Immature natural killer cell (primary cell): Measurements from ENCODE around the gene A4GALT. TPM values are rescaled to one million over a fixed set of nuclear protein-coding genes. Genes with fewer than 3 reads are reported as not detected.

Experiments used
- DNase-seq, 3 donors: peaks; one replicate each; pipeline ENCODE4 v3.0.0; 2022; ENCODE audit warnings: mixed read lengths in 1 of 3
- H3K27ac Mint-ChIP-seq, 6 donors: one replicate each; pipeline ENCODE4 v1.8.0; 2020; ENCODE audit warnings: mixed read lengths in 6 of 6, mild to moderate bottlenecking in 5 of 6, inconsistent platforms in 4 of 6, moderate library complexity in 3 of 6
- H3K27me3 Mint-ChIP-seq, 3 donors: one replicate each; pipeline ENCODE4 v1.8.0; 2020 to 2021; ENCODE audit warnings: low read depth in 3 of 3, mild to moderate bottlenecking in 3 of 3, mixed read lengths in 3 of 3, moderate library complexity in 3 of 3, inconsistent platforms in 1 of 3
- H3K36me3 Mint-ChIP-seq, 3 donors: one replicate each; pipeline ENCODE4 v1.8.0; 2020; ENCODE audit warnings: mixed read lengths in 3 of 3, inconsistent platforms in 2 of 3, mild to moderate bottlenecking in 2 of 3
- H3K4me1 Mint-ChIP-seq, 2 donors: one replicate each; pipeline ENCODE4 v1.8.0; 2020; ENCODE audit warnings: inconsistent platforms in 2 of 2, mild to moderate bottlenecking in 2 of 2, mixed read lengths in 2 of 2, moderate library complexity in 1 of 2
- H3K4me3 Mint-ChIP-seq, 5 donors: one replicate each; pipeline ENCODE4 v1.8.0; 2020; ENCODE audit warnings: mild to moderate bottlenecking in 5 of 5, mixed read lengths in 5 of 5, inconsistent platforms in 3 of 5, moderate library complexity in 3 of 5
- H3K9me3 Mint-ChIP-seq, 6 donors: one replicate each; pipeline ENCODE4 v1.8.0; 2020; ENCODE audit warnings: mild to moderate bottlenecking in 6 of 6, mixed read lengths in 6 of 6, inconsistent platforms in 4 of 6, moderate library complexity in 3 of 6
- polyA plus RNA-seq, 3 donors: library from polyadenylated mRNA; unstranded; fragments of 300-500 nt; fragmentation: Illumina TruSeq; gene quantifications; one replicate each; pipeline ENCODE4 v1.2.3, GENCODE V29; 2021

A4GALT gene
- polyA plus RNA-seq, 3 donors from 2014 or later: 0.38 to 1.1 TPM; not detected in 1

DNA sequence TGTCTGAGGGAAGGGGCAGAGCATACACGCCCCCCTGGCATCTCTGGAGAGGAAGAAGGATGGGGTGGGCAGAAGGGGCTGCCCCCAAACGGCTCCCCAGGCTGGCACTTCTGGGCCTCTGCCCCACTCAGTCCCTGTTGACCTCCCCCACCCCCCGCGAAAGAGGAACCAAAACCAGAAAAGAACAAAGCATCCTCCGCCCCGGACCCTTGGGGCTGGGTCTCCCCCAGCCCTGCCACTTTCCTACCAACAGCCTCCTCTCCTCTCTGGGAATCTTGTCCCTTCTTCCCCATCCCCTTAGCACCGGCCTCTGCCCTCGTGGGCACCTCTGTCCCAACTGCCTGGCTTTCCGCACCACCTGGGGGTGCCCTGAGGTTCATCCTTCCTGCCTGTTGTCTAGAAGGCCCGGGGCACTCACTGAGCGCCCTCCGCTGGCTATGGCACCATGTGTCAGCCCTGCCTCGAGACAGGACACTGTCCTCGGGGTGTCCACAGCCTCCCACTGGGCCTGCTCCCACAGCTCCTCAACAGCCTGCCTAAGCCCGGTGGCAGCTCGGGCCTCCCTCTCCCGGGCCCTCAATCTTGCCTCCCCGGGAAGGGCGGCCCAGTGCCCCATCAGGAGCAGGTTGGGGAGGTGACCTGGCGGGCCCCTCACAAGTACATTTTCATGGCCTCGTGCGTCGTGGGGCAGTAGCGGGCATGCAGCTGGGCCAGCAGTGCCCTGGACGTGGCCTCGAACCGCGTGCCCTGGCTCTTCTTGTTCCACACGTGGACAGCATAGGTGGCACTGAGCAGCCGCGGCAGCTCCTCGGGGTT lies 28.2 kb downstream of the A4GALT start:
- H3K4me1 Mint-ChIP-seq: no peaks in the 10 kb centered on the region
- DNase-seq: no peak
- H3K36me3 Mint-ChIP-seq: no peaks in the 10 kb centered on the region
- no peaks in the 10 kb centered on the region for H3K9me3 Mint-ChIP-seq
- no peak overlapping the region for H3K27ac Mint-ChIP-seq
- peaks cover 0 to 2% (median 2%) of the 10 kb centered on the region in 3 donors for H3K27me3 Mint-ChIP-seq
- no peak overlapping the region for H3K4me3 Mint-ChIP-seq

DNA sequence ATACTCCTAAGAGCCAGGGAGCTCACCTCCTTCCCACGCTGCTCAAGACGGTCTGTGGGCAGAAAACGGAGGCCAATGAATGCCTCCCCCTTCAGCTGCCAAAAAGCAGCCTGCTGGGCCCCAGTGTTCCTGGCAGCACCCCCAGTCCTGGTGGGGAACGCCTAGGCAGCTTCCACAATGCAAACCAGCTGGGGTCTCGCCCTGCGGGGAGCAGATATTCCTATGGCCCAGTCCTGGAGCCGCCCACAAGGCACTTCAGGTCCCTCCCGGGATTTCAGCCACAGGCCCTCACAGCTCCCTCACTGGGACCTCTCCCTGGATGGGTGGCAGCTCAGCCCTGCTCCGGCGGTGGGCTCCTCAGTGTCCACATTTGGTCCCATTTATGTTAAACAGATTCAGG lies 29.2 kb downstream of the A4GALT start:
- Mint-ChIP-seq H3K4me3 (no peak overlapping the region), H3K27me3 (peaks cover 0 to 2% (median 2%) of the 10 kb centered on the region in 3 donors), H3K9me3 (no peaks in the 10 kb centered on the region), H3K36me3 (no peaks in the 10 kb centered on the region), H3K4me1 (no peaks in the 10 kb centered on the region), H3K27ac (no peak overlapping the region)
- no peak for DNase-seq

DNA sequence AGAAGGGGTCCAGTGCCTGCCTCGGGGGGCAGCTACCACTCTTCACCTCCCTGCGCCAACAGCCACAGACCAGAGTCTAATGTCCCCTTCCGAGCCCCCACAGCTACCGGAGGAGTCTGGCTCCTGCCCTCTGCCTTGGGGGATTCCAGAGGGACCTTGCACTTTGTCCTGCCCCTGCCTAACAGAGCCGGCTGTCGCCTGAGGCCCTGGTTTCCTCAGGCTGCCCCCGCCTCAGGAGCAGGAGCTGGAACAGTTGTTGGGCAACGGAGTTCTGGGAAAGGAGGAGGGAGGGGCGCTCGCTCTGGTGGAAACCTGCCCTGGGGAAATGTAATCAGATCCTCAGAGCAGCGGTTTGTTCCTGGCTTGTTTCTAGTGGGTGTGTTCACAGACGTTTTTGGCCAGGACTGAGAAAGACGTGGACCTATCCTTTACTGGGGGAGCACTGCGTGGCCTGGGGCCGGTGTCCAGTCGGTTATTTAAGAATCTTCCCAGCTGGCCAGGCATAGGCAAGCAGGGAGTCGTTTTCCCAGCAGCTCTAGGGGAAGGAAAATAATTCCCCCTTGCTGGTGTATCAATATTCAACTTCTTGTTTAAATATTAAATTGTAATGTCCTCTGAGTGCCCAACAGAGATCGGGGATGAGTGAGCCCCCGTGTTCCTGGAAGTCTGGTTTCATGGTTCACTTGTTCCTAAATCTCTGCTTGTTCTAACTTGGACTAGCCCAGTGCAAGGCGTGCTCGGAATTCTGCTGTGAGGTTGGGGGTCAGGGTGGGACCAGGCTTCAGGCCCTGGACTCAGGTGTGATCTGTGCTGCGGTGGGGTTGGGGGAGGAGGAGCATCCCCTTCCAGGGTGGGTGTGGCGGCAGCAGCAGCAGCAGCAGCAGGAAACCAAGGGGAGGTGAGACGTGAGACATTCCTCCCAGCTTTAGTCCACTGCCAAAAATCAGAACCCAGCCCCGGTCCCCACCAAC lies 32.1 kb downstream of the A4GALT start:
- H3K27me3 Mint-ChIP-seq: peaks cover 0 to 3% (median 2%) of the 10 kb centered on the region in 3 donors
- no peaks in the 10 kb centered on the region for H3K36me3 Mint-ChIP-seq
- H3K9me3 Mint-ChIP-seq: no peaks in the 10 kb centered on the region
- no peak for DNase-seq
- H3K27ac Mint-ChIP-seq: no peak overlapping the region
- H3K4me3 Mint-ChIP-seq: no peak overlapping the region
- H3K4me1 Mint-ChIP-seq: no peaks in the 10 kb centered on the region

DNA sequence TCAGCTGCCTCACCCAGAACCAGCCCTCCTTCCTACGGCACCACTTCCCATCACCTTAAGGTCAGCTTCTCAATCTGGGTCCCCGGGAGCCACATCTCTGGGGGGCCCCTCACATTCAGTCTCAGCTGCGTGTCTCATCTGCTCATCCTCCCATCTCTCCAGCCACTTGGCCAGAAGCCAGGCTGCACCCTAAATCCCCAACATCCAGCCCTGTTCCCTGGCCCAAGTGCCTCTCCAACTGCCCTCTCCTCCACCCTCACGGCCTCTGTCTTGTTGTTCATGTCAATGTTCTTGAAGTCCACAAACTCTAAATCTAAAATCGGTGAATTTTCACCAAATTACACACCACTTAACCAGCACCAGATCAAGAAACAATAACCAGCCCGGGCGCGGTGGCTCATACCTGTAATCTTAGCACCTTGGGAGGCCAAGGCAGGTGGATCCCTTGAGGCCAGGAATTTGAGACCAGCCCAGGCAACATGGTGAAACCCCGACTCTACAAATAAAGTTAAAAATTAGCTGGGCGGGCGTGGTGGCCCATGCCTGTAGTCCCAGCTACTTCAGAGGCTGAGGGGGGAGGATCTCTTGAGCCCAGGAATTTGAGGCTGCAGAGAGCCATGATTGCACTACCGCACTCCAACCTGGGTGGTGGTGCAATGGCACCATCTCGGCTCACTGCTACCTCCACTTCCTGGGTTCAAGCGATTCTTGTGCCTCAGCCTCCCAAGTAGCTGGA lies 33.7 kb downstream of the A4GALT start:
- H3K27me3 Mint-ChIP-seq: peaks cover 0 to 3% (median 0%) of the 10 kb centered on the region in 3 donors
- DNase-seq: no peak
- H3K36me3 Mint-ChIP-seq: no peaks in the 10 kb centered on the region
- H3K27ac Mint-ChIP-seq: peak overlapping the region in 1 of 6 donors; percentile 71
- no peaks in the 10 kb centered on the region for H3K9me3 Mint-ChIP-seq
- no peaks in the 10 kb centered on the region for H3K4me1 Mint-ChIP-seq
- H3K4me3 Mint-ChIP-seq: no peak overlapping the region

DNA sequence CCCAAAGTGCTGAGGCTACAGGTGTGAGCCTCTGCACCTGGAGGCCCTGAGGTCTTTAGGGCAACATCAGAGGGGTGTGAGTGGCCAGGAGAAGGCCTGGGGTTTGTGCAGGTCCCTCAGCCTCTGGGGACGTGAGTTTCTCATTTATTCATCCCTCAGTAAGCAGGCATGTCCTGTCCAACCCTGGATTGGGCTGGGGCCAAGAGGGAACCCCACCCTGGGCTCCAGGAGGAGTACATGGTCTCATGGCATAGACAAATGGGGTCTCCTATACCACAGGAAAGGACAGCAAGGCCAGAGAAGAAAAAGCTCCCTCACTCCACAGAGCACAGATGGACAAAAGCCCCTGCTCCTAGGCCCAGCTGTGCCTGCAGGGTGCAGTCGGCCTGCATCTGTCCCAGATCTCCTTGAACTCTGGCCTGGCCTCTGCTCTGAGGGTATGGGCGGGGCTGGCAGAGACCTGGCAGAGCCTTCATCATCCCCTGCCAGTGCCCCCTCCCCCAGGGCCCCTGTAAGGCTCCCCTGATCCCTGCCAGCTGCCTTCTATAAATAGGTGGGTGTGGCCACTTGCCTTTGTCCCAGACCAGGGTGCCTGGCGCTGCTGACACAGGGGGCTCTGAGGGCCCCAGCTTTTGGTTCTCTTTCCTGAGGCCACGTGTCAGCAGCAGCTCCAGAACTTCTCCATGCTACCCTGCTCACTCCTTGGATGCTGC lies 34.6 kb downstream of the A4GALT start:
- no peaks in the 10 kb centered on the region for H3K36me3 Mint-ChIP-seq
- peaks cover 0 to 3% (median 2%) of the 10 kb centered on the region in 3 donors for H3K27me3 Mint-ChIP-seq
- DNase-seq: no peak
- no peak overlapping the region for H3K4me3 Mint-ChIP-seq
- no peaks in the 10 kb centered on the region for H3K9me3 Mint-ChIP-seq
- no peak overlapping the region for H3K27ac Mint-ChIP-seq
- no peaks in the 10 kb centered on the region for H3K4me1 Mint-ChIP-seq

DNA sequence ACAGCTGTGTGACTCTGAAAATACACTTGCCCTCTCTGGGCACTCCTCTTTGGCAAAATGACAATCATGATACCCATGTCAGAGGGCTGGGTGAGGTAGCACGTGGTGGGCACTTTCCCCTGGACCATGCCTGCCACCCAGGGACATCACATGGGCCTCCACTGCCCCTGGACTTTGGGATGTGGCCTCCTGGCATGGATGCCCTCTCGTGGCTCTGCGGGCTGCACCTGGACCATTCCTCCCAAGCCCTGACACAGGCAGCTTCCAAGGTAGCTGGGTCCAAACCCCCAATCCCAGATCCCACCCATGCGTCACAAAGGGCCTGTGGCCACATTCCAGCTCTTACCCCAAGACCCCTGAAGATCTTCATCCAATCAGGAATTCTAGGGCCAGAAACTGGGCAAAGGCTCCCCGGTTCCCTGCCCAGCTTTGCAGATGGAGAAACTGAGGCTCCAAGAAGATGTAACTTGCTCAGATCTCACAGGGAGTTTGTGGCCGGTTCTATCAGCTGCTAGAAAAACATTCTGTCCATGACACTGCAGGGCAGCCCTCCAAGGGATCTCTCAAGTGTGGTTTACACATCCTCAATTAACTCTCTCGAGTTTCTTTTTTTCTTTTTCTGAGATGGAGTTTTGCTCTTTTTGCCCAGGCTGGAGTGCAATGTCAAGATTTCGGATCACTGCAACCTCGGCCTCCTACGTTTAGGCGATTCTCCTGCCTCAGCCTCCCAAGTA lies 36.0 kb downstream of the A4GALT start:
- DNase-seq: no peak

DNA sequence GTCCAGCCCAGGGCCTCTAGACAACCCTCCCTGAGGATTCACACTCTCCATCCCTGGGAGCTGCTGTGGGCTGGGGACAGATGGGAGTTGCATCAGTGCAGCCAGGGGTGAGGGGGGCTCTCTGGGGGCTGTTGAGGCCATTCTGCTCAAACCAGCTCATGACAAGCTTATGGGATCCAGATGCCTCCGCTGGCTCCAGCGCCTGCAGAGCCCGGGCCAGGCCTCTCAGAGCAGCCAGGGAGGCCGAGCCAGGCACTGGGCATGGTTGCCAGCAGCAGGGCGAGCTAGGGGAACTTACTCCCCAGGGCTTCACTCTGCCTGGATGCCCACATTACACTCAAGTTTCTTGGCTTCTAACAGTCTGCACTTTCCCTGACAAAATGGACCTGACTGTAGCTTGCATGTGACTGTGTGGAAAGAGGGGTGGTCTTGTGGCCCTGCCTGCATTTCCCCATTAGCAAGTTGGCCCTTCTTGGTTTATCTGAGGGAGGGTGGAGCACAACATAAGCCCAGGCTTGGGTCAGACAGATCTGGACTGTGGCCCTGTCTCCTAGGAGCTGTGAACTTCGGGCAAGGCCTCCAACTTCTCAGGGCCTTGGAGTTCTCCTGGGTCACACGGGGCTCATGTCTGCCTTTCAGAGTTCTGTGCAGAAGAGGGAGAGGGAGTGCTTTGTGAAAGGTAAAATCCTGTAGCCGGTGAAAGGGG lies 36.9 kb downstream of the A4GALT start:
- Mint-ChIP-seq H3K4me3 (no peak overlapping the region), H3K36me3 (no peaks in the 10 kb centered on the region), H3K9me3 (peaks cover 0 to 2% (median 0%) of the 10 kb centered on the region in 6 donors), H3K4me1 (no peaks in the 10 kb centered on the region), H3K27me3 (peaks cover 0 to 3% (median 2%) of the 10 kb centered on the region in 3 donors), H3K27ac (no peak overlapping the region)
- DNase-seq: no peak

More for the DNA sequence above, 36.0 kb downstream of the A4GALT start:
- Mint-ChIP-seq H3K36me3 (no peaks in the 10 kb centered on the region), H3K27ac (no peak overlapping the region), H3K9me3 (no peaks in the 10 kb centered on the region), H3K4me3 (no peak overlapping the region), H3K4me1 (no peaks in the 10 kb centered on the region), H3K27me3 (peaks cover 0 to 3% (median 2%) of the 10 kb centered on the region in 3 donors)

DNA sequence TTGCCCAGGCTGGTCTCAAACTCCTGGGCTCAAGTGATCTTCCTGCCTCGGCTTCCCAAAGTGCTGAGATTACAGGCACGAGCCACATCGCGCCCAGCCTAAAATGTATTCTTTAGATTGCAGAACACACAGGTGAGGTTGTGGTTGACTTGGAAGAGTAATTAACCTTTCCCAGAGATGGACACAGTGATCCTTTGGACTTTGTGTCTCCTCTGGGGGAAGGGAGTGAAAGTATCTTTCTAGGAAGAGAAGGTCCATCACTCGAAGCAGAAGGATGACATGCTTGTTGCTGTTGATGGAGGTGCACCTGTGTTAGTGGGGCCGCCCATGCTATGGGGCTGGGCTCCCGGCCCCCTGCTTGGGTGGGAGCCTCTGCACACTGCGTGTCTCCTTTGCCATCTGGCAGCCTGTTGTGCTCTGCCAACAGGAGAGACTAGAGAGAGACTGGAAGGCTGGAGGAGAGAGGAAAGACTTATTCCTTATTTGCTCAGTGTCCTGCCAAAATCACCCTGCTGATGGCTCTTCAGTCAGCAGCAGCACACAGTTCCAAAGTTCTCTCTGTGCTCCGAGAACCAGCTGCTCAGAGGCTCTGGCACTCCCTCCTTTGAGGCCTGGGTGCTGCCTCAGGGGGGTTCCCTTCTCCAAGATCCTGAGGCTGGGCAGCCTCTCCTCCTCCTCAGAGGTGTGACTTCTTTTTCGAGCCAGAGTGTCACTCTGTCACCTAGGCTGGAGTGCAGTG lies 38.4 kb downstream of the A4GALT start:
- no peak overlapping the region for H3K4me3 Mint-ChIP-seq
- no peaks in the 10 kb centered on the region for H3K36me3 Mint-ChIP-seq
- DNase-seq: no peak

DNA sequence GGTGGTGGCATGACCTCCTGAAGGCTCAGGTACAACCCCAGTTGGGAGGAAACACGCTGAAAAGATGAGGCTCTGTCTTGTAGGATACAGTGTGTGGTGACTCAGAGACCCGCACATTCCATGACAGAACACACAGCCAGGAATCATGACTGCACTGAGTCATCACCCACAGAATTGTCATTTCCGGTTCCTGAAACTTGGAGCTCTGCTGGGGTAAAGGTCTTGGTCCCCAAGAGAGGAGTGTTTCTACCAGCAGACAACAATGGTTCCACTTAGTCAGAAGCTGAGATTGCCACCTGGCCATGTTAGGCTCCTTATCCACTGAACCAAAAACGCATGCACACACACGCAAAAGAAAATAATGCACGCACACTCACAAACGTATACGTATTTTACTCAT lies 40.0 kb downstream of the A4GALT start:
- Mint-ChIP-seq H3K4me3 (no peak overlapping the region), H3K36me3 (no peaks in the 10 kb centered on the region), H3K4me1 (no peaks in the 10 kb centered on the region), H3K27me3 (peaks cover 2 to 7% (median 4%) of the 10 kb centered on the region in 3 donors), H3K27ac (no peak overlapping the region), H3K9me3 (peaks cover 0 to 3% (median 0%) of the 10 kb centered on the region in 6 donors)
- DNase-seq: no peak

More for the DNA sequence above, 38.4 kb downstream of the A4GALT start:
- Mint-ChIP-seq H3K27me3 (peaks cover 0 to 6% (median 2%) of the 10 kb centered on the region in 3 donors), H3K9me3 (peaks cover 0 to 3% (median 0%) of the 10 kb centered on the region in 6 donors), H3K27ac (no peak overlapping the region), H3K4me1 (no peaks in the 10 kb centered on the region)

DNA sequence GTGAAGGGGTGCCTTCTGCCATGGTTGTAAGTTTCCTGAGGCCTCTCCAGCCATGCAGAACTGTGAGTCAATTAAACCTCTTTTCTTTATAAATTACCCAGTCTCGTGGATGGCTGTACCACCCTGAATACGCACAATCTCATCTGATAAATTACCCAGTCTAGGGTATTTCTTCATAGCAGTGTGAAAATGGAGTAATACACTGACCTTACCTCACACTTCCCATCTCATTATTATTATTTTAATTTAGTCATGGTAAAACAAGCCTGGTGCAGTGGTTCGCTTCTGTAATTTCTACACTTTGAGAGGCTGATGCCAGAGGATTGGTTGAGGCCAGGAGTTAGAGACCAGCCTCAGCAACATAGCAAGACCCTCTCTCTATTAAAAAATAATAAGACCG lies 41.0 kb downstream of the A4GALT start:
- H3K27me3 Mint-ChIP-seq: peaks cover 2 to 7% (median 4%) of the 10 kb centered on the region in 3 donors
- DNase-seq: no peak
- H3K4me3 Mint-ChIP-seq: no peak overlapping the region
- H3K9me3 Mint-ChIP-seq: peaks cover 0 to 3% (median 0%) of the 10 kb centered on the region in 6 donors
- H3K36me3 Mint-ChIP-seq: no peaks in the 10 kb centered on the region
- H3K4me1 Mint-ChIP-seq: no peaks in the 10 kb centered on the region
- H3K27ac Mint-ChIP-seq: no peak overlapping the region

DNA sequence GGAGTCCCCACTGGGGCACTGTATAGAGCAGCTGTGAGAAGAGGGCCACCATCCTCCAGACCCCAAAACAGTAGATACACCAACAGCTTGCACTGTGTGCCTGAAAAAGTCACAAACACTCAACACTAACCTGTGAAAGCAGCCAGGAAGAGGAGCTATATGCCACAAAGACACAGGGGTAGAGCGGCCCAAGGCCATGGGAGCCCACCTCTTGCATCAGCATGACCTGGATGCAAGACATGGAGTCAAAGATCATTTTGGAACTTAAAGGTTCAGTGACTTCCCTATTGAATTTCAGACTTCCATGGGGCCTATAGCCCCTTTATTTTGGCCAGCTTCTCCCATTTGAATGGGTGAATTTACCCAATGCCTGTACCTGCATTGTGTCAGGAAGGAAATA lies 41.8 kb downstream of the A4GALT start:
- H3K4me3 Mint-ChIP-seq: no peak overlapping the region
- no peaks in the 10 kb centered on the region for H3K4me1 Mint-ChIP-seq
- no peak overlapping the region for H3K27ac Mint-ChIP-seq
- no peak for DNase-seq
- peaks cover 2 to 7% (median 4%) of the 10 kb centered on the region in 3 donors for H3K27me3 Mint-ChIP-seq
- H3K36me3 Mint-ChIP-seq: no peaks in the 10 kb centered on the region
- H3K9me3 Mint-ChIP-seq: peaks cover 0 to 3% (median 0%) of the 10 kb centered on the region in 6 donors
